Fibroblast of skin of scalp (primary cell): ENCODE data around the gene ANP32B. TPM values are rescaled to one million over a fixed set of nuclear protein-coding genes. Genes with fewer than 3 reads are reported as not detected.
"Not testable (repeated sequence)": the region's sequence is repeated elsewhere in the genome, so short reads cannot be mapped to it uniquely, and the experiment has no call there.

Experiments used
- DNase-seq: peaks from one replicate; pipeline ENCODE4 v3.0.0-alpha.2; 2013
- polyA plus RNA-seq, 2 experiments: library from polyadenylated mRNA; unstranded; fragments of 120-200 nt; gene quantifications; one replicate each; pipeline ENCODE4 v1.2.1, GENCODE V29; 2013; ENCODE audit not compliant: insufficient read length in 2 of 2

ANP32B gene
- polyA plus RNA-seq (2013, experiment 1 of 2; ENCODE audit: insufficient read length): 245 TPM
- polyA plus RNA-seq (2013, experiment 2 of 2; ENCODE audit: insufficient read length): 269 TPM

DNA sequence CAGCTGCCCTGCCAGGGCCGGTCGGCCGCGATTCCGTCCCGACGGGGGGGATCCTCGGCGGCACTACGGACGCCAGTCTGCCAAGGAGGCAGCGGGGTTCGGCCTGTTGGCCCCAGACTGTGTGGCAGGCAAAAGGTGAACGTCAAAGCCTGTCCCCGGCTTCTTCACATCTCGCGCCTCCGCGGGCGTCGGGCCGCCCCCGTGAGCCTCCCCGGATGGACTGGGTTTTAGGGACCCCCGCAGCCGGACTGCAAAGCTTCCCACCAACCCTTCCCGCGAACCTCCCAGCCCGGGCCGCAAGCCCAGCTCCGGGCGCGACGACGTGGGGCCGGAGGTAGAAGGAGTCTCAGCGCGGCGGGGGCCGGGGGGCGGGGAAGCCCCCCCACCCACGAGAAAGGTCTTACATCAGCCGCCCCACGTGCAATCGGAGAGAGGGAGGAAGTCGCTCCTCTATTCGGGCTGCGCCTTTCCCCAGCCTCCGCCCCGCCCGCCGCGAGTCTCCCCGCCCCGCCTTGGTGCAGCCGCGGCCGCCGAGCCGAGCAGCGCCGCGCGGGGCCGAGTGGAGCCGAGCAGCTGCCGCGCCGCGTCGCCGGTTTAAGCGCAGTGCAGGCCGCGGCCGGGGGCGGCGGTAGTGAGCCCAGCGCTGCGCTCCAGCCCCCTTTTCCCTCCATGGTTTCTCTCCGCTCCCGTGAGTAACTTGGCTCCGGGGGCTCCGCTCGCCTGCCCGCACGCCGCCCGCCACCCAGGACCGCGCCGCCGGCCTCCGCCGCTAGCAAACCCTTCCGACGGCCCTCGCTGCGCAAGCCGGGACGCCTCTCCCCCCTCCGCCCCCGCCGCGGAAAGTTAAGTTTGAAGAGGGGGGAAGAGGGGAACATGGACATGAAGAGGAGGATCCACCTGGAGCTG is at the start of gene ANP32B:
Gene ANP32B (plus strand): TSS at position 659 of the 906 bp plus-strand sequence. CDS start 215 bp downstream, at position 874.
- peak; percentile 97 for DNase-seq

DNA sequence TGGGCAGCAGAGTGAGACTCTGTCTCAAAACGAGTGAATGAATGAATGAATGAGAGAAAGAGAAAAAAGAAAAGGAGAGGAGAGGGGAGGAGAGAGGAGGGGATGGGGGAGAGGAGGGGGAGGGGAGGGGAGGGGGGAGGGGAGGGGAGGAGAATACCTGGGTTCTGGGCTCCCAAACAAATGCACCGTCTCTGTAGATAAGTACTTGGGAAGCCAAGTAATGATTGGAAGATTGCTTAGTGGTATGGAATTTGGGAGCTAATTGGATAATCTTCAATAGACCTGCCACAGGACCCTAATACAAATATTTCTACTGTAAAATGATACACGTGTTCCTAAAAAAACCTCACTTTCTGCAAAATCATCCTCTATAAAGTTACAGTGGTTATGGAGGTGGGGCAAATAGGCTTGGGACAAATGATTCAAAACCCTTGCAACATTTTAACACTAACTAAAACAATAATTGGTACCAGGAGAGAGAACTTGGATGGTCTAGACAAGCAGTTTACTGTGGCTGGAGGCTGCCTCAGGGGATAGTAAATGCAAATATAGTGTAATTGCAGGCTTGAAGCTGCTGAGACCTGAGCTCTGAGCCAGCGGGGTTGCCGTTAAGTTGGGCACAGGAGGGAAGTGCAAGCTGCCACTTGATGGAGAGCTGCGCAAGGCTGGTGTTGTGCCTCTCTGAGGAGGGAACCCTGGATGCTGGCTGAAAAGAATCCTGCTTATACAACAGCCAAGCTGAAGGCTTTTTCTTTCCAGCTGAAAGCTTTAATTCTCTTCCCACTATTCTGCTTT is 48.6 kb upstream of the ANP32B start:
- DNase-seq: no peak

DNA sequence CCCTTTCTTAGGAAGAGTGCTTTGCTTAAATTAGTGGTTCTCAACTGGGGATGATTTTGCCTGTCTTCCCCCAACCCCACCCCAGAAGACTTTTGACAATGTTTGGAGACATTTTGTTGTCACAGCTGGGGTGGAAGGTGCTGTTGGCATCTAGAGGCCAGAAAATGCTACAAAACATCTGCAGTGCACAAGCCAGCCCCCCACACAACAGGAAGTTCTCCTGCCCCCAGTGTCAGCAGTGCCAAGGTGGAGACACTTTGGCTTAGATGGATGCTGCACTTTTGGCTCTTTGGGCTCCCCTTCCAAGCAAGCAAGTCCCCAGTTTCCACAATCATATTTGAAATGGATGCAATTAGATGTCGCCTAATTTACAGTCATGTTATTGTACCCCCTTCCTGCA is 47.9 kb upstream of the ANP32B start:
- DNase-seq: no peak

- no peak for DNase-seq
Measured at GRCh38 chr9:97936998-97937397, 46.1 kb upstream of the ANP32B start.

- no peak for DNase-seq
Measured at GRCh38 chr9:97938081-97938644, 45.0 kb upstream of the ANP32B start, which contains the start of gene HEMGN. Gene HEMGN (minus strand): TSS chr9:97938172. CDS start chr9:97938136, 36 bp downstream.

- DNase-seq: no peak
Measured at GRCh38 chr9:97940233-97940632, 42.9 kb upstream of the ANP32B start.

DNA sequence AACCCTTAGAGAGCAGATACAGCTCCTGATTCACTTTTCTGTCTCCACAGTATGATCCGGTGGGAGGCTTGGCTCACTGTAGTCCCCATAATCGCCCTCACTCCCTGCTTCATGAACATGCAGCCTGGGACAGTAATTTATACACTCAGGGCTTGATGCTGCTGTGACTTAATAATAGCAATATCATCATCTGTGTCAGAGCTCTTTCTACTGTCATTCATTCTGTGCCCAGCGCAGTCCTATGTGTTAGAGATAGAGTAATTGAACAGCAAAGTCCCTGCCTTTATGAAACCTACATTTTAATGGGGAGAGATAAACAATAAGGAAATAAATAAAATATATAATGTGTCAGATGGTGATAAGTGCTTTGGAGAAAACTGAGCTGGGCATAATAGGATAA is 42.4 kb upstream of the ANP32B start:
- DNase-seq: no peak

GRCh38 chr9:97941323-97941722 is 41.8 kb upstream of the ANP32B start:
- no peak for DNase-seq

- no peak for DNase-seq
Measured at GRCh38 chr9:97943308-97943855, 39.8 kb upstream of the ANP32B start.

DNA sequence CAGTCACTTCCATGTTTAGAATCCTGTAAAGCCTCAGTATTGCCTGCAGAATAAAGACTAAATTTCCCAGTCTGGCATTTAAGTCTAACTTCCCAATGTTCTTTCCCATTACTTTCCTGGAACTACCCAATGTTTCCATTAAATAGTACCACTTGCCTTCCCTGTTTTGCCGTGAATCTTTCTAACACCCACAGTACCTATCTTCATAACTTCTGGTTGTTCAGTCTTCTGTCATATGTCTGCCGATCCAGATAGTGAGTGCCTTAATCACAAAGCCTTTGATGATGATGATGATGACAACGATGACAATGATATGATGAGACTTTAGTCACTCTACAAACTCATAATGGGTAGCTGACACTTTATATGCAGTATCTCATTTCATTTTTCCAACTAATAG is 38.5 kb upstream of the ANP32B start:
- no peak for DNase-seq

DNA sequence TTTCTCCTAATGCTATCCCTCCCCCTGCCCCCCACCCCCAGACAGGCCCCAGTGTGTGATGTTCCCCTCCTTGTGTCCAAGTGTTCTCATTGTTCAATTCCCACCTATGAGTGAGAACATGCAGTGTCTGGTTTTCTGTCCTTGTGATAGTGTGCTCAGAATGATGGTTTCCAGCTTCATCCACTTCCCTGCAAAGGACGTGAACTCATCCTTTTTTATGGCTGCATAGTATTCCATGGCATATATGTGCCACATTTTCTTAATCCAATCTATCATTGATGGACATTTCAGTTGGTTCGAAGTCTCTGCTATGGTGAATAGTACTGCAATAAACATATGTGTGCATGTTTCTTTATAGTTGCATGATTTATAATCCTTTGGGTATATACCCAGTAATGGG is 37.7 kb upstream of the ANP32B start:
- not testable (repeated sequence) for DNase-seq

GRCh38 chr9:97947094-97947493 is 36.0 kb upstream of the ANP32B start:
- DNase-seq: not testable (repeated sequence)

- DNase-seq: not testable (repeated sequence)
Measured at GRCh38 chr9:97950873-97951272, 32.3 kb upstream of the ANP32B start.

DNA sequence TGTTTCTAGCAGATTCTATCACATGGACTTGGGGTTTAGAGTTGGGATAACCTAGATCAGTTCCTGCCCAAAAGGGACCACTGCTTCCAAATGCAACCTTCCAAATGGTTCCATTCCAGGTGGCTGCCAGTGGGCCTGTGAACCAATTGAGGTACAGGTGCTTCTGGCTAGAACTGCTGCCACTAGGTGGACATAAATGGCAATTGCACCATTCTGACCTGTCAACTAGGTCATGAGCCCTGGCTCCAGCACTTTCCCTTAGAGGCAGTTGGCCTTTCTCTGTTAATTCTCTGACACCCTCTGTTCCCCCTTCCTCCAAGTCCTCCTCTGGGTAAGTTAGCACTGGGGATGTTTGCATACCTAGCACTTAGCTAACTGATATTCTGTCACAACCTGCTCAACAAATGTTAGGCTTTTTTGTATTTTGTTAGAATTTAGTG is 28.6 kb upstream of the ANP32B start:
- DNase-seq: no peak

DNA sequence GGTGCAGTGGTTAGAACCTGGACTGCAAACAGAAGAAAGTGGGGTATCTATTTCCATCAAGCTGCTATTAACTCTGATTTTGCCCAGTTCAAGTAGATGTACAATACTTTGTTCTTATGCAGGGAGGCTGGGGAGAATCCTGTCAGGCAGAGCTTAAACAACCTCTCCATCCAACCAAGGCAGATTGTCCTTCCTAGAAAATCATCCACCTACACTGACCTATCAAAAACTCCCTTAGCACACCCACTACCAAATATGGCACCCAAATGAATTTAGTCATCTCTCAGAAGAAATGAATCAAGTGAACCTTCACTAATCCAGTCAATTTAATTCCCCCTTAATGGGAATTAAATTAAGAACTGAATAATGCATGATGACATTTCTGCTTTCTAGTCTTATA is 26.8 kb upstream of the ANP32B start:
- no peak for DNase-seq

DNA sequence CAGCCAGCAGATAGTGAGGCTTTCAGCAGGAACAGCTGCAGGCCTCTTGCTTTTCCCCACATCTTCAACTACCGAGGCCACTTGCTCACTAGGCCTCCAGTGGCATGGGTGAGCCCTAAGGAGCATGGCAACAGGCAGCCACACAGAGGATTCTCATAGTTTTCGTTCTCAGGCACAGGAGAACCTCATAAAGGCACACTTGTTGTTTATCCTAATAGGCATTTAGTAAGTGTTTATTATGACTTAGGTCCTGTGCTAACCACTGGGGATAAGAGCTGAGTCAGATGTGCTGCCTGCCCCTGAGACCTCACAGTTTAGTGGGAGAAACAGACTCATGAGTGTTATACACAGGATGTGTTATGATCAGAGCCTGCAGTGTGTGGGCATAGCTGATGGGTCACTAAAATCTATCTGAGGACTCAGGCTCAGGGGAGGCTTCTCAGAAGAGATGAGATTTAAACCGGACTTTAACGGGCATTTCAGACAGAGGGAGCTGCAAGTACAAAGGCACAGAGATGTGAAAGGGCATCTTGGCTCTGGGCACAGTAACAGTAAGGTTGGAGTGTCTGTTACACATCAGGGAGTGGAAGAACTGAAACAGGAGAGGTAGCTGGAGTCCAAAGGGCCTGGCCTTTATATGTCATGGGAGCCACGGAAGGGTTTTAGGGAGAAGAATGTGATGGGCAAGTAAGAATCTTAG is 24.2 kb upstream of the ANP32B start:
- DNase-seq: no peak

DNA sequence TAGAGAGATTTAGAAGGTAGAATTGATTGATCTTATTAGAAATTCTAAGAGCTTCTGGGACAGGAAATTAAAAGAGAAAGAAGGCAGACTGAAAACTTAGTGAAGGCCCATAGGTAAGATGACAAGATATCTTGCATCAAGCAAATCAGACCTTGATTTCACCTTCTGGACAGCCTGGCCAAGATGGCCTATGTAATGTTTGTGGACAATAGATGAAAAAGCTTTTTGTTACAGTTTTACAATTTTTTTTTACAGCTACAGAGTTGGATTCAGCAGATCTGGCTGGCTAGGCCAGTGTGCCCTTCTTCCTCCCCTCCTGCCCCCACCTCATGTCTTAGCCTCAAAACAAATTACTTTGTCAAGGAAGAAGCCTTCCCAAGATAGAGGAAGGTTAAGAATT is 23.6 kb upstream of the ANP32B start:
- DNase-seq: no peak

- not testable (repeated sequence) for DNase-seq
Measured at GRCh38 chr9:97960678-97961328, 22.3 kb upstream of the ANP32B start.

GRCh38 chr9:97961361-97961760 is 21.8 kb upstream of the ANP32B start:
- DNase-seq: no peak

DNA sequence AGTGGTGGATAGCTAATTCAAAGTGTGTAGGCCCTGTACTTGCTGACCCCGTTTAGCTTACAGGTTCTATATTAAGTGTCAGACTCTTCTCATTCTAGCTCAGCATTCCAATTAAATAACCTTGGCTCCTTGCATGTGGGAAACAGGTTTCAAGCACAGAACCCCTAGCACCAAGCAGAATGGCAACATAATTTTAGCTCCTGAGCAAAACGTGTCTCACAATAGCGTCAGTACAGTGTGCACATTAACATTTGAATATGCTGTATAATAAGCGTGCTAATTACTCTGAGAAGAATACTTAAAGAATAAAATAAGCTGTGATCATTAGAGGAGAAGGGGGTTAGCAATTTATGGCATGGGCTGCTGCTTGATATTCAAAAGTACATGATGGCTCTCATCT is 21.0 kb upstream of the ANP32B start:
- no peak for DNase-seq

DNA sequence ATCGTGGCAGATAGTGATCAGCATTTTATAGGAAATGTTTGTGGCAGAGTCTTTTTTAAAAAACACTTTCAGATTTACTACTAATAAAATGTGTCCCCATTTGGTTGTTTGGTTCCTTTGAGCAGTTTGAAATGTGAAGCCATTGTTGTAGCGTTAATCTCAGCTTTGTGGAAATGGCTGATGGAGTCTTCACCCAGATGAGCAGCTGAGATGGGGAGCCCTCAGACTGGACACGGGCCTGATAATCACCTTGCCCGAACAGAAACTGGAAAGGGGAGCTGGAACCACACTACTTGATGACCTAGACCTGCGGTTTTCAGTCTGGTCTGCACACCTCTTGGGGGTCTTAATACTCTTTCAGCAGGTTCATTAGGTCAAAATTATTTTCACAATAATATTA is 20.6 kb upstream of the ANP32B start:
- no peak for DNase-seq
